NCI-H1694 treated with DMSO at 0.1 percent for 48 hours (cell line): ENCODE data around the gene BPI.
"Not testable (repeated sequence)": the region's sequence is repeated elsewhere in the genome, so short reads cannot be mapped to it uniquely, and the experiment has no call there.

ENCODE experiments used
- DNase-seq: peaks from one replicate; lab custom pipeline; 2025; lab: John Stamatoyannopoulos, UW

Gene BPI

GRCh38 chr20:38336726-38337125 lies 32.8 kb downstream of the BPI start:
- no peak for DNase-seq

GRCh38 chr20:38337561-38338140 lies 33.7 kb downstream of the BPI start:
- no peak for DNase-seq

- peak; percentile 9 for DNase-seq
Observed at GRCh38 chr20:38338849-38339520, 35.0 kb downstream of the BPI start.

- DNase-seq: not testable (repeated sequence)
Observed at GRCh38 chr20:38339521-38339896, 35.6 kb downstream of the BPI start.

- no peak for DNase-seq
Observed at GRCh38 chr20:38339997-38340396, 36.0 kb downstream of the BPI start.

GRCh38 chr20:38340693-38341092 lies 36.7 kb downstream of the BPI start:
- no peak for DNase-seq

- DNase-seq: no peak
Observed at GRCh38 chr20:38342216-38342615, 38.3 kb downstream of the BPI start.

GRCh38 chr20:38342713-38343310 lies 38.9 kb downstream of the BPI start:
- no peak for DNase-seq

GRCh38 chr20:38343311-38344106 lies 39.6 kb downstream of the BPI start:
- no peak for DNase-seq

GRCh38 chr20:38344107-38344701 lies 40.2 kb downstream of the BPI start:
- DNase-seq: no peak

GRCh38 chr20:38345643-38346042 lies 41.7 kb downstream of the BPI start:
- DNase-seq: no peak

GRCh38 chr20:38346247-38346651 lies 42.3 kb downstream of the BPI start, which contains the start of gene LBP:
LBP (plus strand) TSS chr20:38346482; CDS start chr20:38346517, 35 bp downstream.
- DNase-seq: no peak

GRCh38 chr20:38346741-38347140 lies 42.8 kb downstream of the BPI start:
- no peak for DNase-seq

GRCh38 chr20:38349856-38350255 lies 45.9 kb downstream of the BPI start:
- no peak for DNase-seq

- no peak for DNase-seq
Observed at GRCh38 chr20:38350879-38351775, 47.2 kb downstream of the BPI start.

- no peak for DNase-seq
Observed at GRCh38 chr20:38353316-38353715, 49.4 kb downstream of the BPI start.

GRCh38 chr20:38354227-38354626 lies 50.3 kb downstream of the BPI start:
- no peak for DNase-seq

- DNase-seq: no peak
Observed at GRCh38 chr20:38355161-38356012, 51.4 kb downstream of the BPI start.

- no peak for DNase-seq
Observed at GRCh38 chr20:38357653-38358207, 53.8 kb downstream of the BPI start.

- no peak for DNase-seq
Observed at GRCh38 chr20:38358556-38358955, 54.6 kb downstream of the BPI start.
